KMS-11 (cell line): Measurements from ENCODE around the gene IFIT1.

Source experiments
- H2AFZ ChIP-seq: fragments of 200-600 bp; sonication (generic); 2 replicates; pipeline ENCODE4 v1.6.1; 2016; ENCODE audit warnings: antibody characterized with exemption, mixed run types, low read depth
- H3K27ac ChIP-seq: fragments of 200-600 bp; sonication (generic); 2 replicates; pipeline ENCODE4 v1.6.1; 2016; ENCODE audit warnings: mild to moderate bottlenecking, mixed run types
- H3K27me3 ChIP-seq: fragments of 200-600 bp; sonication (generic); 2 replicates; pipeline ENCODE4 v1.6.1; 2017; ENCODE audit warnings: mild to moderate bottlenecking, low read depth, mixed run types, moderate library complexity; ENCODE audit not compliant: insufficient read depth
- H3K36me3 ChIP-seq: fragments of 200-600 bp; sonication (generic); 2 replicates; pipeline ENCODE4 v1.6.1; 2017; ENCODE audit warnings: mild to moderate bottlenecking, mixed run types; ENCODE audit not compliant: insufficient read depth
- H3K4me1 ChIP-seq: fragments of 200-600 bp; sonication (generic); 2 replicates; pipeline ENCODE4 v1.6.1; 2016; ENCODE audit warnings: mild to moderate bottlenecking, low read depth, mixed run types; ENCODE audit not compliant: poor library complexity, severe bottlenecking
- H3K4me2 ChIP-seq: fragments of 200-600 bp; sonication (generic); 2 replicates; pipeline ENCODE4 v1.7.0; 2016; ENCODE audit warnings: mild to moderate bottlenecking, mixed run types
- H3K4me3 ChIP-seq: fragments of 200-600 bp; sonication (generic); IDR thresholded peaks from 2 replicates; pipeline ENCODE4 v1.6.1; 2017; ENCODE audit warnings: low read depth, low read length, mixed read lengths; ENCODE audit not compliant: insufficient read depth
- H3K79me2 ChIP-seq: fragments of 200-600 bp; sonication (generic); 2 replicates; pipeline ENCODE4 v1.6.1; 2016; ENCODE audit warnings: low read depth, mixed run types; ENCODE audit not compliant: insufficient read depth
- H3K9ac ChIP-seq: fragments of 200-600 bp; sonication (generic); 2 replicates; pipeline ENCODE4 v1.6.1; 2016; ENCODE audit warnings: mild to moderate bottlenecking, mixed run types
- H4K20me1 ChIP-seq: fragments of 200-600 bp; sonication (generic); 2 replicates; pipeline ENCODE4 v1.6.1; 2016; ENCODE audit warnings: mild to moderate bottlenecking, mixed run types; ENCODE audit not compliant: insufficient read depth
- CTCF ChIP-seq: fragments of 200-600 bp; sonication (generic); conservative IDR thresholded peaks from 2 replicates; pipeline ENCODE4 v1.6.1; 2017; ENCODE audit warnings: low read depth, mild to moderate bottlenecking, antibody characterized with exemption, low read length, moderate library complexity, mixed read lengths

Gene IFIT1

GRCh38 chr10:89416465-89416864 lies 24.0 kb downstream of the IFIT1 start:
- no peaks in the 10 kb centered on the region for H3K79me2 ChIP-seq
- no peak overlapping the region for H3K4me3 ChIP-seq
- H3K36me3 ChIP-seq: no peaks in the 10 kb centered on the region
- H3K4me2 ChIP-seq: no peak overlapping the region
- TF ChIP-seq CTCF: no peak
- H4K20me1 ChIP-seq: no peaks in the 10 kb centered on the region
- H3K4me1 ChIP-seq: peaks cover 20% of the 10 kb centered on the region
- H3K9ac ChIP-seq: no peak overlapping the region
- no peak overlapping the region for H2AFZ ChIP-seq
- no peaks in the 10 kb centered on the region for H3K27me3 ChIP-seq
- H3K27ac ChIP-seq: no peak overlapping the region

GRCh38 chr10:89419548-89419947 lies 27.1 kb downstream of the IFIT1 start:
- no peaks in the 10 kb centered on the region for H3K79me2 ChIP-seq
- TF ChIP-seq CTCF: no peak
- H3K9ac ChIP-seq: no peak overlapping the region
- peaks cover 7% of the 10 kb centered on the region for H3K4me1 ChIP-seq
- no peaks in the 10 kb centered on the region for H3K27me3 ChIP-seq
- no peak overlapping the region for H3K4me3 ChIP-seq
- no peaks in the 10 kb centered on the region for H3K36me3 ChIP-seq
- H3K4me2 ChIP-seq: no peak overlapping the region
- H4K20me1 ChIP-seq: no peaks in the 10 kb centered on the region
- H2AFZ ChIP-seq: no peak overlapping the region
- H3K27ac ChIP-seq: no peak overlapping the region

GRCh38 chr10:89421018-89421476 lies 28.6 kb downstream of the IFIT1 start:
- TF ChIP-seq CTCF: no peak
- Histone ChIP-seq H3K4me1 (no peaks in the 10 kb centered on the region), H3K79me2 (no peaks in the 10 kb centered on the region), H3K4me3 (no peak overlapping the region), H3K36me3 (no peaks in the 10 kb centered on the region), H2AFZ (no peak overlapping the region), H3K4me2 (no peak overlapping the region), H4K20me1 (no peaks in the 10 kb centered on the region), H3K9ac (no peak overlapping the region), H3K27me3 (no peaks in the 10 kb centered on the region), H3K27ac (no peak overlapping the region)

GRCh38 chr10:89425000-89425399 lies 32.6 kb downstream of the IFIT1 start:
- Histone ChIP-seq H3K4me1 (no peaks in the 10 kb centered on the region), H3K79me2 (no peaks in the 10 kb centered on the region), H3K4me3 (no peak overlapping the region), H2AFZ (no peak overlapping the region), H3K27me3 (no peaks in the 10 kb centered on the region), H3K36me3 (no peaks in the 10 kb centered on the region), H3K27ac (no peak overlapping the region), H4K20me1 (no peaks in the 10 kb centered on the region), H3K9ac (no peak overlapping the region), H3K4me2 (no peak overlapping the region)
- no peak for TF ChIP-seq CTCF
